ENCODE measurements around the gene MSL1.

MSL1 gene

DNA sequence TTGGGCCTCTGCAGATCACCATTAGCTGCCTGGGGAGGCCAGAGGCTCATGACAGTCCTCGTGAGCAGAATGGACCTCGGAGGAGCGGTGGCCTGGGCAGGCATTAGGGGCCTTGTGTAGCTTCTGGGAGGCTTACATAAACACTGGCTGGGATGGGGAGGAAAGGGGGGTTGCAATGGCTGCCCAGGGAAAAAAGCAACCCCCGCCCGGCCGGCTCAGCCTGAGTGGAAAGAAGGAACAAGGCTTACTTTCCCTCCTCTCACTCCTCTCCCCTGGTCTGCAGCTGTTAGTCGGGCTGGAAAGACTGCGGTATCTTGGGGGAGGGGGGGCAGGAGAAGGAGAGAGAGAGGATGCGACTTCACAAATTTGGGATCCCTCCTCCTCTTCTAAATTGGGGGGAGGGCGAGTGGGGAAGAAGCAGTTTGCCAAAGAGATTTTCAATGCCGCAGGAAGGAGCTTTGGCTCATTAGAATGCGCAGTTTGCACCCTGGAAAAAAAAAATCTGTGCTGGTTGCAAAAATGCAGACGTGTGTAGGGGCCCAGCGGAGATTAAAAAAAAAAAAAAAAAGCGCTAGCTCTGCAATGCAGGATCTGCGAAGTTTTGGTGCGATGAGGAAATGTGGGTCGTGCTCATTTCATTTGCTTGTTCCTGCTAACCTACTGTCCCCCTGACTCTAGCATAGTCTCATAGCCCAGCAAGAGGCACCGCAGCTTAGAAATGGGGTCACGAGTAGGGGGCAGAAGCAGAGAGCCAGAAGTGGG, 14.8 kb upstream of the MSL1 start:
- DNase-seq: no peak

DNA sequence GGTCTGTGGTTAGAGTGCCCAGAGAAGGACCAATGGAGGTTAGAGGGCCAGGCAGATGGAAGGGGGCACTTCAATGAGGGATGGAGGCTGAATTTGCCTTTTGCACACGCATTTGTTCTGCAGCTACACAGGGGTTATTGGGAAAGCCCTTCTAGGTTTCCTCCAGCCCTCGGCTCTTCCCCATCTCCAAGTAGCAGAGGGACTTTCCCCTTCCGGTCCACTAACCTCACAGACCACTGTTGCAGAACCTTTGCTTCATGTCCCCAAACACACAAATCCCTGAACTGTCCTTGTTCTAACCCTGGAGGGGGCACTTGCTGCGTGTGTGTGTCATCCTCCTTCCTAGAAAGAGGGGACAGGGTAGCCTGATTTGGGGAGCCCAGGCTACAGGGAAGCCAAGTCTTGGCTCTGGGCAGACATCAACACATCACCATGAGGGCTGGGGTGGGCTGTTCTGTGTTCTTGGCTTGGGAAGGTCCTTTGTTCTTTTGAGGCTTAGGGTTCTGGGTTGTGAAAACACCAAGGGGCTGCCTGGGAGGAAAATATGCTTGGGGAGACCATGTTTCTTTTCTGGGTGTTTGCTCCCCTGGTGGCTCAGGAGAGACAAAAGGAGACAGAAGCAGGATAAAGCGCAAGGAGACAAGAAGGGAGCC, 14.1 kb upstream of the MSL1 start:
- no peak for DNase-seq

DNA sequence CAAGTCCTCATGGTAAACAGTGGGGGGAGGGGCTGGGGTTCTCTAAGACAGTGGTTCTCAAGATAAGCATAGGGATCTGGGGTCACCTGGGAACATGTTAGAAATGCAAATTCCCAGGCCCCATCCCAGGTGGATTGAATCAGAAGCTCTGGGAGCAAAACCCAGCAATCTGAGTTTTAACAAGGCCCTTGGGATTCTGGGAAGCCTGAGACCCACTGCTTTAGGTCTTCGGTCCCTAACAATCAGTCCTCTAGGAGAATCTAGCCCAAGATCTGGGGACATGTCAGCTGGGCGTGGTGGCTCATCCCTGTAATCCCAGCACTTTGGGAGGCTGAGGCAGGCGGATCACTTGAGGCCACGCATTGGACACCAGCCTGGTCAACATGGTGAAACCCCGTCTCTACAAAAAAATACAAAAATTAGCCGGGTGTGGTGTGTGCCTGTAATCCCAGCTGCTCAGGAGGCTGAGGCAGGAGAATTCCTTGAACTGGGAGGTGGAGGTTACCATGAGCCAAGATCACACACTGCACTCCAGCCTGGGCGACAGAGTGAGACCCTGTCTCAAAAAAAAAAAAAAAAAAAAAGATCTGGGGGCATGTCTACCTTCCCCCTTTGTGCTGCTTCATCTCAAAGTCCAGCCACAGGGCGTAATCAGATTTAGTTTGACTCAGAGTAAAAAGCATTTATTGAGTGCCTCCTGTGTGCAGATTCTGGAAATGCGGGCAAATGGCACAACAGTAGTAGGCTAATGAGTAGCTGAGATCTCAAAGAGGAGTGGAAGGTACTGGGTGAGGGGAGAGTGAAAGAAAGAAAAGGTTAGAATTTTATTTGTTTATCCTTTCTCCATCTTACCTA, 12.6 kb upstream of the MSL1 start:
- DNase-seq: no peak

DNA sequence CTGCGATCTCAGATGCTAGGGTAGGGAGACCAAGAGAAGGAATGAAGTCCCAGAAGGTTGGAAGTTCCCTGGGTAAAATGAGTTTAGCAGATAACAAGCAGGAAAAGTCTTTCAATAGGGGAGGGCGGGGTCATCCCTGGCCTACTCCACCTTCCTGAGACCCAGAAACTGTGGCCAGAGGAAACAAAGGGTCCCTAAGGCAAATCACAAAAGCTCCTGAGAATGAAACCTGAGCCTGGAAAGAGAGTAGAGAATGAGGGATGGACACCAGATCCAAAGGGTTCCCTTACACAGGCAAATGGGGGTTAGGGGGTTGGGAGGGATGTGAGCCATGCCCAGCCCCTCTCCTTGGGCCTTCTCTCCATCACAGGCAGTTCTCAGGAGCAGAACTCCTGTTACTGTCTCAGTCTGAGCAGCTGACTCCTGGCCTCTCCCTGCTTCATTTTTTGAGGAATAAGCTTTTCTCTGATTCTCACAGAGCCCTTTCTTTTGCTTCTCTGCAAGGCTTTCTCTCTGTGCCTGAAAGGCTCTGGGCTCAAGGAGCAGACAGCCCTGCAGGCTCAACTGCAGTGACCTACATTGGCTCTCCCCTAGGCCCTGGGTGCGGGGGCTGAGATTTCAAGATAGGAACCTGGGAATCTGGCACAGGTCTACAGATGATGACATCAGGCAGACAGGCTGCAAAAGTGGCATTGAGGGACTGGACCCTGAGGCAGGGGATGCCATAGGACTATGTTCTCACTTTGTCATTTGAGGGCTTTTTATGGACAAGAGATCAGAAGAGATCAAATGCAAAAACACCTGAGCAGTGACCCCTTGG, 11.5 kb upstream of the MSL1 start:
- DNase-seq: no peak

DNA sequence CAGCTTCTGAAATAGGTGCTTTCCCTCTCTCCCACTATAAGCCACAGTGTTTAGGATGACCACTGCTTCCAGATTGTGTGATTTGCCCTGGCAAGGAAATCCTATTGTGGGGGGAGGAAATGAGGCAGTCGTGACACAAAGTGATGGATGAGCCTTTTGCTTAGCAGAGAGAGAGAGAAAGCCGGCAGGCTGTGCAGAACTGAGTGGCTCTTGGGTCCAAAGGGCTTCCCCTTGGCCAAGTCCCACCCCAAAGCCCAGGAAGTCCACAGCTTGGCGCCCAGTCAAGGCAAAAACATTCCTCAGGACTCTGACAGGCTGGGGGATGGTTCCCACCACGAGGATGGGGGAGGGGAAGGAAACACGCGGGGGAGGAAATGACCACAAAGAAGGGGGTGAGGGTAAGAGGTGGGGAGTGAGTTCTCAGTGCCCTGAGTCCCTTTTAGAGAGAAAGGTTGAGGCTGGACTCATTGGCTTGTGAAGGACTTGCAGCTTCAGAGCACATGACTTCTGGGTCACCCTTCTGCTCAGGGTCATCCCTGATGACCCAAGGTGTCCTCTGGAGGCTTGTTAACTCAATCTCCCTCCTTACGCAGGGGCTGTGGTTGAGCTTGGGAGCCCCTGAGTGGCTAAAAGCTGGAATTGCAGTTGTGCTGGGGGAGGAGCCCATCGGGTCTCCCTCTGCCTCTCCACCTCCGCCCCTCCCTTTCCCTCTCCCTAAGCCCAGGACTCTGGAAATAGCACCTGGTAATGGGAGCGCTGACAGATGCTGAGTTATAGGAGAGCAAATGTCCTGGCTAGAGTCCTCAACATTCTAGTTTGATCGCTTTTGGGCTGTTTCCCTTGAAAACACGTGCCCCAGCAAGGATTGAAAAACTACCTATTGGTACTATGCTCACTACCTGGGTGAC, 10.3 kb upstream of the MSL1 start:
- DNase-seq: peak; percentile 62

DNA sequence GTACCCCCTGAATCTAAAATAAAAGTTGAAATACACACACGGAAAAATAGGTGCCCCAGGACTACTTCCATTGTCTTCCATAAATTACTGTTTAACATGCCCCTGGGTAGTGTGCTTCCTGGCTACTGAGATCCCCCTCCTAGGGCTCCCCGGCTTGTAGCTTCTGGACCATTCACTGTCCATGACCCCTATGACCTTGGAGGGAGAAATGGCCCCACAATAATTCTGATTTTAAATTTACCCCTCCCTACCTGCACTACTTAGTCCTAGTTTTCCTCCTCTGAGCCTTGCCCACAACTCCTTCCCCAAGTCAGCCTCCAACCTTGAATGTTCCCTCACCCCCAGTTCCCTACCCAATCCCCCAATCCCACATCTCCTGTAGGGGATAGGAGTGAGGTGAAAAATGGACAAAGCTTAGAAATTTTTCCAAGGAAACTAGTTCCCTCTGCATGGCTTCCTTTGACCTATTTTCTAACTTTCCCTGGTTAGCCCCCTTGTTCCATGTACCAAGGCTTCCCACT, 9.5 kb upstream of the MSL1 start:
- no peak for DNase-seq

DNA sequence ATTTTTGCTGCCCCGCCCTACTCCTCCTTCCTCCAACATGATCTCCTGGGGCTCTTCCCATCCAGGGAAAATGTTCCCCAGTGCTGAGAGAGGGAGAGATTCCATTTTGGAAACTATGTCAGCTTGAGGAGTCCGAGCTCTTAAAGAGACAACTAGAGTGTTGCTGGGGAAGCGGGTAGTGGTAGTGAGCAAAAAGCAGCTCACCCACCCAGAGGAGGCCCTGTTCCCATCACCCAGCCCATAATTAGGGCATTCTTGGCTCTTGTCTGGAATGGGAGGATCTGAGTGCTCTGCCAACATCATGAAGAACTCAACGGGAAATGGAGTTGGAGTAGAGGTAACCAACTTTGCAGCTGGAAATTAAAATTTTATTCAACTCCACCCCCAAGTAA, 9.1 kb upstream of the MSL1 start:
- DNase-seq: no peak

DNA sequence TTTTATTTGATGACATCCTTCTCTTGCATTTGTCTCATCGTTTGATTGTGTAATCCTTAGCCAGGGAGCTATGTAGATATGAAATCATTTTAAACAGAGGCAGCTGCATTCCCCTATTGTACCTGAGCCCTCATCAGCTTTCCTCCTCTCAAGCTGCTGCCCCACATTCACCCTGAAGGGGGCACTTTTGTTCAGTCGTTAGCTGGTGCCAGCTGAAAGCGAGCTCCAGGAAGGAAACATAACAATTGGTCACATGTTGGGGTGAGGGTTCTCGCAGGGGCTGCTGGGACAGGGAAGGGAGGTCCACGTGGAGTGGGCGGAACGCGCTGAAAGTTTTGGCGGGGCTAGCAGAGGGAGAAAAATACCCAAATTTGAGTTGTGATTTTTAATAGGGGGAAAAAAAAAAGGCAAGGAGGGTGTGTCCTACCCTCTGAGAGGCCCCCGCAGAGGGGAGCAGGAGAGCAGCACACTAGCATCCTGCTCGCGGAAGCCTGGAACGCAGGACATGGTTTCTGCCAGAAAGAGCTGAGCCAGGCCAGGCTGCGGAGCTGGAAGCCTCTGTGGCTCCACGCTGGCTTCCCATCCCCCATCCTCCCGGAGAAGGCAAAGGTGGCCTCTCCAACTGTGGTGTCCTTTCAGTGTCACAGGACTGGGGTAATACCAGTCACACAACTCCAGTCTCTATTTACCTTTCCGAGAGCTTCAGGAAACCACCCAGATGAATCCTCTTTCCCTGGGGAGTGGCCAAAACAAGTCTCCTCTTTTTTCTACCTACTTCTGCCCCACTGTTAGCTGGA, 8.5 kb upstream of the MSL1 start:
- peak; percentile 85 for DNase-seq

DNA sequence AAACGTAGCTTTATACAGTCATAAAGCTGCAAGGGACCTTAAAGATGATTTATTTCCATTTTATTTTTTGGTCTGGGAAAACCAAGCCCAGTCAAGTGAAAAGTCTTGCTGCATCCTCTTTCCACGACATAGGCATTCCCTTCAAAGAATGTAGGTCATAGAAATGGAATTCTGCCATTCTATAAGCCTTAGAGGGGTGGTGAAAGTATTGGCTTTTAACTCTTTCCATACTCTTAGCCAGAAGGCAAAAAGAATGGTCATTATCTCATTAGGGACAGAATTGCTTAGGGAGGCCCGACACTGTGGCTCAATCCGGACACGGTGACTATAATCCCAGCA, 7.9 kb upstream of the MSL1 start:
- no peak for DNase-seq

DNA sequence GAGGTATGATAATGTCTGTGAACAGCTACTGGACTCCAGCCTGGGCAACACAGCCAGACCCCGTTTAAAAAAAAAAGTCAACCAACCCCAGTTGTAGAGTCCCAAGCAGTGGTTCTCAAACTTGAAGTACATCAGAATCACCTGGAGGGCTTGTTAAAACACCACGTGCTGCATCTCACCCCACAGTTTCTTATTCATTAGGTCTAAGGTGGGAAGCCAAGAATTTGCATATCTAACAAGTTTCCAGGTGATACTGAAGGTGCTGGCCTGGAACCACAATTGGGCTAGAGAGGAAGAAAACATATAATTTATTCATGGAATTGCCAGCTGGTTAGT, 6.7 kb upstream of the MSL1 start:
- no peak for DNase-seq

DNA sequence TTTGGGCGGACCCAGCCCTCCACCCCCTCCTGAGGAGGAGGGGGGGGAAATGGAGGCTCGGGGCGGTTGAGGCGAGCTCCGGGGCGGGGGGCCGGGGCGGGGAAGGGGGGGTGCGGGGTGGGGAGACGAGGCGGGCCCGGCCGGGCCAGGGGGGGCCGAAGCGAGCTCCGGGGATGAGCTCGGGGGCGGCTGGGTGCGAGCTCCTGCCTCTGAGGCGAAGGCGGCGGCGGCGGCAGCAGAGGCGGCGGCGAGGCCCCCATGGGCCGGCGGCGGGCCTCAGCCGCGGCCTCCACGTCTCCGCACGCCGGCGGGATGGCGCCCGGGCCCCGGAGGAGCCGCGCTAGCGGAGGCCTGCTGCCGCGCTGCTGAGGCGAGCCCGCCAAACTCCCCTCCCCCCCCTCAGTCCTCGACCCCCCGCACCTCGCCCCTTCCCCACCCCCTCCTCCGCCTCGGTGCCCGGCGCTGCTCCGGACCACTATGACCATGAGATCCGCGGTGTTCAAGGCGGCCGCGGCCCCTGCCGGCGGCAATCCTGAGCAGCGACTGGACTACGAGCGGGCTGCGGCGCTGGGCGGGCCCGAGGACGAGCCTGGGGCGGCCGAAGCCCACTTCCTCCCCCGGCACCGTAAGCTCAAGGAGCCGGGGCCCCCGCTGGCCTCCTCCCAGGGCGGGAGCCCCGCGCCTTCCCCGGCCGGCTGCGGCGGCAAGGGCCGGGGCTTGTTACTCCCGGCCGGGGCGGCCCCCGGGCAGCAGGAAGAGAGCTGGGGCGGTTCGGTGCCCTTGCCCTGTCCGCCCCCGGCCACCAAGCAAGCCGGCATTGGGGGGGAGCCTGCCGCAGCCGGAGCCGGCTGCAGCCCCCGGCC, 596 bp downstream of the MSL1 start:
- no peak for DNase-seq

DNA sequence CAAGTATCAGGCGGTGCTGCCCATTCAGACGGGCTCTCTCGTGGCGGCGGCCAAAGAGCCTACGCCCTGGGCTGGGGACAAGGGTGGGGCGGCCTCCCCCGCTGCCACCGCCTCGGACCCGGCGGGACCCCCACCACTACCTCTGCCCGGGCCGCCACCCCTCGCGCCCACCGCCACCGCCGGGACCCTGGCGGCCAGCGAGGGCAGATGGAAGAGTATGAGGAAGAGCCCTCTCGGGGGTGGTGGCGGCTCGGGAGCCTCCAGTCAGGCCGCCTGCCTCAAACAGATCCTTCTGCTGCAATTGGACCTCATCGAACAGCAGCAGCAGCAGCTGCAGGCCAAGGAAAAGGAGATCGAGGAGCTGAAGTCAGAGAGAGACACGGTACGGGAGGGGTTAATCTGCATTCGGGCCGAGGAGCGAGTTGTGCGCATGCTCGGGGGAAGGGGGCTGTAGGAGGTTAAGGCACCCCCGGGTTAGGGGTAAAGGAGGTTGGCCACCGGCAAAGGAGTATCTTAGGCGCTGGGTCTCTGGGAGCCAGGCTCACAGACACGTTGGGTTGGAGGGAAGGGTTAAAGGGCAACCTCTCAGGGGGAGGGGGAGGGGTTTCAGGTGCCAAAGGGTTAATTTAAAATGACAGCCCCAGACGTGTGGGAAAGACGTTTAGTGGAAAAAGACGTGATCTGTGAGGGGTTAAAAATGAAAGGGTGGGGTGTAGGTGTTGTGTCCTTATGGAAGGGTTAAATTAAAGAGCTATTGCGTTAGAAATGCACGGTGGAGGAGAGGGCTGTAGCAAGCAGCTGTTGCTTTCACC, 1.4 kb downstream of the MSL1 start:
- peak; percentile 27 for DNase-seq

DNA sequence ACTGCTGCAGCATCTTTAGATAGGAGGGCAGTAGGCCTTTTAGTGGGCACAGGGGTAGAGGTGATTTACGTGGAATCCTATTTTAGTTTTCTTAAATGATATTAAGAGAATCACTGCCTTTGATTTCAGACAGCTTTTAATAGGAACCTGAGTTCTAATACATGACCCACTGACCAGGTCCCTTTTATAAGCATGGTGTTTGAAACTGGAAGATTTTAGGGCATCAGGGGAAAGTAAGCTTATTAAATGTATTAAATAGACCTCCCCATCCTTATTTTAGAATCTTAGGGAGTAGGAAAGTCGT, 2.0 kb downstream of the MSL1 start:
- no peak for DNase-seq

DNA sequence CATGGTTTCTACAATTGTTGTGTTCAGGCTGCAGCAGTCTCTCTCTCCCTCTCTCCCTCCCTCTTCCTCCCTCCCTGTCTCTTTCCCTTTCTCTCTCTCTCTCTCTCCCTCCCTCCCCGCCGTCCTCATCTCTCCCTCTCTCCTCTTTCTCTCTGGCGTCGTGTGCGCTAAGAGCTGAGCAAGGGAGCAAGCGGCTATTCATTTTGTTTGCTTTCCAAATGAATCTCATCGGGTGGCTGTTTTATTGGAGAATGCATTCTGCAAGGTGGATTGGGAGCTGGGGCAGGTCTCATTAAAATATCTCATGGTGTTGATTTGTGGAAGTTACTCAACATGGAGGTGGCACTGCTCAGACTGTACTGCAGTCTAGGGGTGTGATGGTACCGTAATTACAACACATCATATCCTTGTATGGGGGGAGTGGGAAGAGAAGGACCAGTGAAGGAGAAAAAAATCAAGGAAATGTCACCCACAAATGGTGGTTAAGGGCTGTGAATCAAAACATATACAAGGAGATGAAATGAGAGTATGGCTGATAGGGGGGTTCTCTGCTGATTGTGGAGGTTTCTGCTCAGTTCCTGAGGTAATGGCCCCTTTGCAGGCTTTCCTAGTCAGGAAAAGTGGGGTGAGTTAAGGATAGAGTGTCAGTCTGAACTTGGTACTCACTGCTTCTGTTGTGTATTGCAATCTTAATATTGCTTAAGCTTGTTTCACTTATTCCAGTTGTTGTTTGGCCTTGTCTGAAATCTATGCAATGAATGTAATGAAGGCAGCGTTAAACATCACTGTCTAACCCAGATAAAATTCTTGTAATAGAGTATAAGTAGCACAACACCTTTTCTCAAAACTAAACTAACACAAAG, 2.7 kb downstream of the MSL1 start:
- no peak for DNase-seq

DNA sequence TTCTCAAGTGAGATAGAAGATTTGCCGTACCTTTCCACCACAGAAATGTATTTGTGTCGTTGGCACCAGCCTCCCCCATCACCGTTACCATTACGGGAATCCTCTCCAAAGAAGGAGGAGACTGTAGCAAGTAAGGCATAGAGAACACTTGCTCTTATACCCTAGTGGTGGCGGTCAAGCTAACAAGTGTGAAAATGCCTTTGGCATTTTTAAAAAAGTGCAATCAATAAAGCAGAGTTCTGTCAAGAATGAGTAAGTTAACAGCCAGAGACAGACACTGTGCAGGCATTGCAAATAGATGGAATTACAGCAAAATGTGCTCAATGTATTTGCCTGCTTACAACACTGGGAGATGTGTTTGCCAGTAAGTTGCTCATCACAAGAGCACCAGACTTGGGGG, 7.7 kb downstream of the MSL1 start:
- no peak for DNase-seq

DNA sequence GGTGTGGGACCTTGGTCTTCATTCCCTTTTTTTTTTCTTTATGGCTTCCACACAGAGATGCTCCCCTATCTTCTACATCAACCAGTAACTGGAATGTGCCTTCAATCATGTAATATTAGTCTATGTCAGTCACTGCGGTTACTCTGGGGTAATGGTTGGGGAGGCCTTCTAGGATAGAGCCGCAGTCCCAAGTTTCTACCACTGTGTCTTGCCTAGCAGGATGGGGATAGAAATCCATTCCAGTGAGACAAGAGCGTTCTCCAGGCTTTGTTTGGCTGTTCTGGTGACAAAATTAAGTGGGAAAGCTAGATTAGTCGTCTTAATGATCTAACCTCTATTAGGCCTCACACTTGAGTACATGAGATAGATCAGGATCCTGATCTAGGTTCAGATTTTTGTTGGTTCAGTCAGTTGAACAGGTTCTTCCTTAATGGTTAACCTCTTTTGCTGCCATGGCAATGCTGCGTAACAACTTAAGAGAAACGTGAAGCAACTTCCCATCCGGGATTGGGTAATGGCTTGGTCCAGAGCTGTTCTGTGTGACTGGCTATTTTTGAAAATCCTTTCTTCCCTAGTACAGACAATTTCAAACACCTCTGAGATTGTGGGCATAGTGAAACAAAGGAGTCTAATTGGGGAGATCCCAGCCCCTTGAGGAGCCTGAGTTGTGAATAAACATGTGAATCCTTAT, 8.7 kb downstream of the MSL1 start:
- DNase-seq: no peak

DNA sequence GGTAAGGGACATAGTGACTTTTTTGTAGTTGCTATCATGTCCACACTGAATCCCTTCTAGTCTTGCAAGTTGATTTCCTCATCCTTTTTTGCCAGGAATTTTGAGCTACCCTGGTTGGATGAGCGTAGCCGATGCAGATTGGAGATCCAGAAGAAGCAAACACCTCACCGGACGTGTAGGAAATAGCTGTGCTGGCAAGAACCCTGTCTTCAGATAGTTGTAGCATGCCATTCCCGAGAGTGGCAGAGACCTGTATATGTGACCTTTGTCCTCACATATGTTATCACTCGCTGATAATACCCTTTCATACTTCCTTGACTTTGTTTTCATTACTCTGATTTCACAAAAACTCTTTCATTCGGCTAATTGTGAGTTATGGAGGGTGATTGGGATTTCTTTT, 12.4 kb downstream of the MSL1 start:
- DNase-seq: no peak

DNA sequence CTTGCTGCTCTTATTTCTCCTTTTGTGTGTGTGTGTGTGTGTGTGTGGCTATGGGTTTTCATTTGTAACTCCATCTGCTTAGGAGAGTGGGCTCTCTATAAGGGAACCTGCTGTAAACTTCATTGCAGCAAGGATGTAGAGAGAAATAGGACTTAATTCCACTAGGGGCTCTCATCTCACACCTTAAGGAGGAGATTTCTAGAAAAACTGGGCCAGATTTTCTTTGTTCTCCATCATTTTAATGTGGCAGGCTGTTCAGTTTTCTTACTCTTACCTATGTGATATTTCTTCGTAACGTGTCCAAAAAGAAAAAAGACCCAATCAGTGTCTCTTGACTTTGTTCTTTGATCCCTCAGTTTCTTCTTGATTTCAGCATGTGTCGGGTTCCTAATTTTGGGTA, 14.0 kb downstream of the MSL1 start:
- DNase-seq: no peak
